ENCODE data around the gene TRAF4.
"Not testable (repeated sequence)": the region's sequence is repeated elsewhere in the genome, so short reads cannot be mapped to it uniquely, and the experiment has no call there.

Gene TRAF4

DNA sequence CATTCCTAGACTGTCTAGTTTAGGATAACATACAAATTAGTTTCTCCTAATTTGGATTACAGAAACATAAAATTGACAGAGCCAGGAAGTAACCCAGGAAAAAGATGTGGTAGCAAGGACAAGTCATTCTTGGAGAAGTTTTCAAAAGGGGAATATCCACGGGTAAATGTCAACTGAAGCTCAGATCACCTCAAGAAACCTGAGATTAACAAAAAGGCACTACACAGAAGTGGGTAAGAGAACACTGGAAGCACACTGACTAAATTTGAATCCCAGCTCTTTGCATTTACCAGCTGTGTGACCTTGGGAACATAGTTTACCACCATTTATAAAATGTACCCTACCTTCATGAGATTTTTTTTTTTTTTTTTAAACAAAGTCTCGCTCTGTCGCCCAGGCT, 39.4 kb downstream of the TRAF4 start:
- no peak for DNase-seq (ENCODE audit: low read depth)
- H3K4me3 ChIP-seq (ENCODE audit: low read depth, low read length): no peak overlapping the region
- TF ChIP-seq, protein P1, sequence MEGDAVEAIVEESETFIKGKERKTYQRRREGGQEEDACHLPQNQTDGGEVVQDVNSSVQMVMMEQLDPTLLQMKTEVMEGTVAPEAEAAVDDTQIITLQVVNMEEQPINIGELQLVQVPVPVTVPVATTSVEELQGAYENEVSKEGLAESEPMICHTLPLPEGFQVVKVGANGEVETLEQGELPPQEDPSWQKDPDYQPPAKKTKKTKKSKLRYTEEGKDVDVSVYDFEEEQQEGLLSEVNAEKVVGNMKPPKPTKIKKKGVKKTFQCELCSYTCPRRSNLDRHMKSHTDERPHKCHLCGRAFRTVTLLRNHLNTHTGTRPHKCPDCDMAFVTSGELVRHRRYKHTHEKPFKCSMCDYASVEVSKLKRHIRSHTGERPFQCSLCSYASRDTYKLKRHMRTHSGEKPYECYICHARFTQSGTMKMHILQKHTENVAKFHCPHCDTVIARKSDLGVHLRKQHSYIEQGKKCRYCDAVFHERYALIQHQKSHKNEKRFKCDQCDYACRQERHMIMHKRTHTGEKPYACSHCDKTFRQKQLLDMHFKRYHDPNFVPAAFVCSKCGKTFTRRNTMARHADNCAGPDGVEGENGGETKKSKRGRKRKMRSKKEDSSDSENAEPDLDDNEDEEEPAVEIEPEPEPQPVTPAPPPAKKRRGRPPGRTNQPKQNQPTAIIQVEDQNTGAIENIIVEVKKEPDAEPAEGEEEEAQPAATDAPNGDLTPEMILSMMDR (conservative IDR thresholded peaks at IDR 0.05; ENCODE audit: low read depth, low read length): no peak

DNA sequence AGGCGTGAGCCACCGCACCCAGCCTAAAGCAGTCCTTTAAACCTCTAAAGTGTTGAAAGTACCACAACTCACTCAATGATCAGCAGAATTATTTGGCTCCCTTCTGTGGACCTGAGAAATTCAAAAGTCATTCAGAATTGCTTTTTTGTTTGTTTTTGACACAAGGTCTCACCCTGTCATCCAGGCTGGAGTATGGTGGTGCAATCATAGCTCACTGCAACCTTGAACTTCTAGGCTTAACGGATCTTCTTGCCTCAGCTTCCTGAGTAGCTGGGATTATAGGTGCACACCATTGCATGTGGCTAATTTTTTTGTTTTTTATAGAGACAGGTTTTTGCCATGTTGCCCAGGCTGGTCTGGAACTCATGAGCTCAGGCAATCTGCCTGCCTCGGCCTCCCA, 44.3 kb downstream of the TRAF4 start:
- DNase-seq (ENCODE audit: low read depth): no peak
- TF ChIP-seq, protein P1 (conservative IDR thresholded peaks at IDR 0.05; ENCODE audit: low read depth, low read length): no peak
- no peak overlapping the region for H3K4me3 ChIP-seq (ENCODE audit: low read depth, low read length)

DNA sequence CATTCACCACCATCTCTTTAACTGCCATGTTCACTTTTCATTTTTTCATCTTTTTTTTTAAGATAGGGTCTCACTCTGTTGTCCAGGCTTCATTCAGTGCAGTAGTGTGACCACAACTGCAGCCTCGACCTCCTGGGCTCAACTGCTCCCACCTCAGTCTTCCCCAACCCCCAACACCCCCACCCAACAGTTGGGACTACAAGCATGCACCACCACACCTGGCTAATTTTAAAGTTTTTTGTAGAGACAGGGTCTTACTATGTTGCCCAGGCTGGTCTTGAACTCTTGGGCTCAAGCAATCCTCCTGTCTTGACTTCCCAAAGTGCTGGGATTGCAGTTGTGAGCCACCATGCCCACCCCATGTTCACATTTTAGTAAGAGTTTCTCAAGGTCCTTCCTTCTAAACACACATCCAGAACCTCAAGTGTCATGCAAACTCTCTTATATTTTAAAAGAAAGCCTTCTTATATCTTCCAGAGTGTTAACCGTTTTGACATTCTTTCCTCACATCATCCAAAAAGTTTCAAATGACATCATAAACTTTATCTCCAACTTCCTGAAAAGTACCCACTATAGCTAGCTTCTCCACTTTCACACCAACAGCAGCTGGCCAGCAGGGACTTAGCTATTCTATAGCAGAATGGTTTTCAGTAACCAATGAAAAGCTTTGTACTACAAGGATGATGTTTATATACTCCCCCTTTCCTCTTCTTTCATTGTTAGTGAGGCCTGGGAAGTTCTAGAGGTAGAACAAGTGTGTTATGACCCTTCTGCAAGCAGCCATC, 49.3 kb downstream of the TRAF4 start:
- TF ChIP-seq, protein P1 (conservative IDR thresholded peaks at IDR 0.05; ENCODE audit: low read depth, low read length): no peak
- peak; percentile 49 for DNase-seq (ENCODE audit: low read depth)

DNA sequence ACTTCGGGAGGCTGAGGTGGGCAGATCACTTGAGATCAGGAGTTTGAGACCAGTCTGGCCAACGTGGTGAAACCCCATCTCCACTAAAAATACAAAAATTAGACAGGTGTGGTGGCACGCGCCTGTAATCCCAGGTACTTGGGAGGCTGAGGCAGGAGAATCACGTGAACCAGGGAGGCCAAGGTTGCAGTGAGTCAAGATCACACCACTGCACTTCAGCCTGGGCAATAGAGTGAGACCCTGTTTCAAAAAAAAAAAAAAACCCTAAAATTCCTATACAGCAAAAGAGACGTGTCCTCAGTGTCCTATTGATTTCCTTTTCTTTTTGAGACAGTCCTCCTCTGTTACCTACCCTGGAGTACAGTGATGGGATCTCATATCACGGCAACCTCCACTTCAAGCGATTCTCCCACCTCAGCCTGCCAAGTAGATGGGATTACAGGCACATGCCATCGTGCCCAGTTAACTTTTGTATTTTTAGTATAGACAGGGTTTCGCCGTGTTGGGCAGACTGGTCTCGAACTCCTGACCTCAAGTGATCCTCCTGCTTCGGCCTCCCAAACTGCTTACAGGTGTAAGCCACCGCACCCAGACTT, 51.1 kb downstream of the TRAF4 start:
- not testable (repeated sequence) for H3K4me3 ChIP-seq (ENCODE audit: low read depth, low read length); DNase-seq (ENCODE audit: low read depth)

More for the DNA sequence above, 49.3 kb downstream of the TRAF4 start:
- no peak overlapping the region for H3K4me3 ChIP-seq (ENCODE audit: low read depth, low read length)

DNA sequence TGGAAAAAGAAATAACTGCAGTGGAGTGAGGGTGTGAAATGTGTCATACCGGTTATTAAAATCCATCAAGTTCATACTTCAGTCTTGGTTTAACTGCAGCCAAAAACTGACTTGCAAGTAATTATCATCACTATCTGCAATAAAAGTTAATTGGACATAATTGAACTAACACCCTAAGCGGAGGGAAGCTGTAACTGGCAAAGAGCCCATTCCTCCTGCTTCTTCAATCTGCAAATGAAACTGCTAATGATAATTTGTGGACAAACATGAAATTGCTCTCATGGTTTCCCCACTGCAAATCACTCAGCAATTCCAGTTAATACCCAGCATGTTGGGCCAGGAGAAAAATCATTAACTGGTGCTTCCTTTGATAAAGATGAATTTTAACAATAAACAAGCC, 52.3 kb downstream of the TRAF4 start:
- no peak for DNase-seq (ENCODE audit: low read depth)
- TF ChIP-seq, protein P1 (conservative IDR thresholded peaks at IDR 0.05; ENCODE audit: low read depth, low read length): no peak
- no peak overlapping the region for H3K4me3 ChIP-seq (ENCODE audit: low read depth, low read length)
